ENCODE results near the gene PDE2A.

PDE2A gene

DNA sequence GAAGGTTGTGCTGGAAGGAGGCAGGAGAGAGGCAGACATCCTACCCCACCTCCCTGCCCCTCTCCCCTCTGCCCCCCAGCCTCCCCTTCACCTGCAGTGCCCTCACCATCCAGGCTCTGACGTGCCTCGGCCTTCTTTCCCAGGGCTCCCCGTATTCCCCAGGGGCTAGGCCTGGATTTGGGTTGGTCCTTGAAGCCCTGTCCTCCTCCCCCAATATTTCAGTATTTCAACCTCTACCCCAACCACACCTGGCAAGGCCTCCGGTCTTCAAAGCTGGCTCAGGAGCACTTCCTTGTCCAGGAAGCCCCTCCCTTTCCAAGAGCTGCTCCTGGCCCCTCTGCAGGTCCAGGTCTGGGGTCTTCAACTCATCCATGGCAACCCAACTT lies 8.6 kb upstream of the PDE2A start:
- no peak for DNase-seq (ENCODE audit: low spot score)

DNA sequence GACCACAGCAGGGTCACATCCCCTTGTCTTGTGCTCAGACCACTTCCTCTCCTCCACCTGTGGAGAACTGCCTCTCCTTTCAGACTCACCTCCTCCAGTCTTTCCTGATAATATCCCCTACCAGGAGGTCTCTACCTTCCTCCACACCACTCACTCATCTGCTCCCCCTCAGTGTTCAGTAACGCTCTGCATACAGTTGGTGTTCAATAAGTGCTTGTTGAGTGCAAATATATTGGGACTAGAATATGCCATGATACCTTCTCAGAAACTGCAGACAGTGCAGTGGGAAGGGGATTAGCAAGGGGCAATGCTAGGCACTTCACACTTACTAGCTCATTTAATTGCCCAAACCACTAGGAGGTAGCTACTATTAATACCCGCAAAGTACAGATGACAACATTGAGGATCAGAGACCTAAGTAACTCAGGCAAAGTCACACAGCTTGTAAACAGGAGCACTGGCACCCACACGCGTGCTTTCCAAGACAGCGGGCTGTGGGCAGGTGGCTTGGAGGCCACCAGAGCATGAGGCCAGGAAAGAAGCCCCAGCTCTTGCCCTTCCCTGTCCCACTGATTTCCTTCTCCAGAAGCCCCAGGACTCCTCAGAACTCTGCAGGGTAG lies 8.1 kb upstream of the PDE2A start:
- DNase-seq (ENCODE audit: low spot score), result no peak

DNA sequence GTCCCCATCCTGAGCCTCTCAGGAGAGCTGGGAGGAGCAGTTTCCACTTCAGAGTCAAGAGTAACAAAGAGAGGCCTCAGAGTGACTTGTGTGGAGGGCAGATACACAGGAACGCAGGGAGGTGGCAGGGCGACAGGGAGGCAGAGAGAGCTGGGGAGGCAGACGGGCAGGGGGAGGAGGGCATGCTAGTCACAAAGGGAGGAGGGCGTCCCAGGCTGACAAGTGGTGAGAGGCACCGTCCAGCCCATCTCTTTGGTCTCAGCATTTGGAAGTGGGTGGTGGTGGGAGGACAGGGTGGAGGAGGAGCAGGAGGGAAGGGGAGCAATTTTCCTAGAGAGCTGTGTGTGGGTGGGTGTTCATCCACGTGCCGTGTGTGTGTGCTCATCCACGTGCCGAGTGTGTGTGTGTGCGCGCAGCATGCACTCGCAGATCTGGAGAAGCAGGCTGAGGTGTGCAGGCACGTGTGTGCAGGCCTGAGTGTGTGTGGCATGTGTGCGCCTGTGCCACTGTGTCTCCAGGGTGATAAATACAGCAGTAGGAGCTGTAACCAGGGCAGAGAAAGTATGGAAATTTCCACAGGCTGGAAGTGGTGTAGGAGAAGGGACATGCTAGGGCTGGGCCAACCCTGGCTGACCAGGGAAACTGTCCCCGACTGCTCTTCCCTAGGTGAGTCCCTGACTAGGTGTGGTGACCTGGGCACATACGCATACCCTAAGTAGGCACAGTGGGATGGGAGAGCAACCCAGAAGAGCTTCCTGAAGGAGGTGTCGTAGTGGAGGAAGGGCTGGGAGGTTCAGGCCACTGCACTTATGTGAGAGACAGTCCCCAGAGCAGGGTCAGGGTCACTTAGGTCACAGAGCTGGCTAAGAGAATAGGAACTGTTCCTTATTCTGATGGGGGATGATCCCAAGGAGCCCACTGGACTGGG lies 7.3 kb upstream of the PDE2A start:
- DNase-seq (ENCODE audit: low spot score), result no peak

DNA sequence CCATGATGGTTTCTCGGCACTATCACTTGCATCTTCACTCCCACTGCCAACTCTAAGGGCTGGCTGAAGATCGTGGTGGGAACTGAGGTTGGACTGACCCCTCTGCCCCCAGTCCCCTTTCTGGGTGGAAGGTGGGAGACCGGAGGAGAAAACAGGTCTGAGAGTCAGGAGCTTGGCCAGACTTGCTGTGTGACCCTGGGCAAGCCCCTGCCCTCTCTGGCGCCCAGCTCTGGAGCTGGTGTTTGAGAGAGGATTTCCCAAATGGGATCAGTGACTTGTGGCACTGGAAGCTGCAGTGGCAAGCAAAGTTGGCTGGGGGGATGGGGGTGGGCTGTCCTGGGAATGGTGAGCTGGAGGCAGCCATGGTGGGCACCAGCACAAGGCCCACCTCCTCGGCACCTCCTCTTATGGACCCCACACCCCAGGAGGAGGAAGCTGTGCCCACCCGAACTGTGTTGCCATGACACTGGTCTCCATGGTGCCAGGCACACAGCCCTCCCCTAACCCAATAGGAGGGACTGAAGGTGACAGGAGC lies 6.5 kb upstream of the PDE2A start:
- DNase-seq (ENCODE audit: low spot score), result no peak

DNA sequence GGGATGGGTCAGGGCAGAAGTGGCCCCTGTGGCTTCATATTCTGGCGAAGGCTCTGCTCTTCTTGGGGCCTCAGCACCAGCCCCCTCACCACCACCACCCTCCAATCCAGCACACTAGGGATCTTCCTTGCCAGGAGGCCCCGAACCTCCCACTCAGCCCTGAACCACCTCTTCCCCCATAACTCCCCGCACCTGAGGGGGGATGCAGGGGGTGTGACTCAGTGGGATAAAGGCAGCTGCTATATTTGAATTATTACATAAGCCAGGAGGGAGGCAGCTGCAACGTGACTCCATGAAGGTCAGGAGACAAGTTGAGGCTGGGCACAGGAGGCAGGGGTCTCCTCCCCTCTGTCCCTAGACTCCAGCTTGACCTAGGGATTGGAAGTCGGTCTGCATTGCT lies 5.6 kb upstream of the PDE2A start:
- no peak for DNase-seq (ENCODE audit: low spot score)

DNA sequence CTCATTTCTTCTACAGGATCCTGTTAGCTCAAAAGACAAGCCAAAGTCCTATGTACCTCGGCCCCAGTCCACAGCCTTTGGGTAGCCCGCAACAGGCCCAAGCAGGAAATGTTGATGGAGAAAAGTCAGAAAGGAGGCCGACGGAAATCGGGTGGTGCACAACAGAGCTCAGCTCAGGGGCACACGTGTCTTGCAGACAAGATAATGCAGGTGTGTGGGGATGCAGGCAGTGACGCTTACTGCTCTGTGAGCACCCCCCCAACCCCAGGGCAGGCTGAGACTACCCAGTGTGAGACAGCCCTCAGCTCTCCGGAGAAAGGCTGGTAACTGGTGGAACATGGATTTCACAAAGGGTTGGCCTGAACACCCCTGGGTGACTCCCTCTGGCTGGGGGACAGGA lies 4.3 kb upstream of the PDE2A start:
- no peak for DNase-seq (ENCODE audit: low spot score)

DNA sequence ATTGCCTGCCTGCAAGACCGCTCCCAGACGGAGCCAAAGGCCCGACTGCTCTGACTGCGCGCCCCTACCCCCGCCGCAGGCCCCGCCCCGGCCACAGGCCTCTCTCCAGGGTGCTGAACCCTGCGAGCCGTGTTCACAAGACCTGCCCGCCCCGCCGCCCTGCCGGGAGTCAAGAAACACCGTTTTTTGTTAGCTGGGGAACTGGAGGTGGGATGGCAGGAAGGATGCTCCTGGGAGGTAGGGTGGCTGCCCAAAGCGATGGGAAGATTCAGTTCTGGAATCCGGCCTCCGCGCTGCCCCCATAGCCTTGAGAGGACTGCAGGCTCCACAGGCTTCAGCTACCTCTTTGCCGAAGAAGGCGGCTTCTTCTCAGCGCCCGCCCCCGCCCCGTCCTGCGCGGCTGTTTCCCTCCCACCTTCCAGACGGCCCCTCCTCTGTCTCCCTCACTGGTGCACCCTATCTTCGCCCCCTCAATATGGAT lies 2.7 kb upstream of the PDE2A start:
- DNase-seq (ENCODE audit: low spot score), result peak; percentile 73

DNA sequence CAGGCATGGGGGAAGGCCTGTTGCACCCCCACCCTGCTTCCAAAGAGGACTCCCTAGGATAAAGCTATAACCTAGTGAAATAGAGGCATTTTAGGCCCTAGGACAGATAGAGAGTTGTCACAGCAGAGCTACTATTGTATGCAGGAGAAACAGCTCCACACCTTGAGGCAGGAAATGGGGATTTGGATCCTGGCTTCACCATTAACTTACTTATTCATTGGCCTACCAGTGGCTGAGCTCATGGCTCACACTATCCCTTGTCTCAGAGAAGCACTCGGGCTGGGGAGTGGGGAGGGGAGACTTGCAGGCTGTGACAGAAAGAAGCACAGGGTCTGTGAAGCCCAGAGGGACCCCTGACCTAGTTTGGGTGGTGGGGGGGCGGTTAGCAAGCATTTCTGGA lies 999 bp upstream of the PDE2A start:
- DNase-seq (ENCODE audit: low spot score), result no peak

DNA sequence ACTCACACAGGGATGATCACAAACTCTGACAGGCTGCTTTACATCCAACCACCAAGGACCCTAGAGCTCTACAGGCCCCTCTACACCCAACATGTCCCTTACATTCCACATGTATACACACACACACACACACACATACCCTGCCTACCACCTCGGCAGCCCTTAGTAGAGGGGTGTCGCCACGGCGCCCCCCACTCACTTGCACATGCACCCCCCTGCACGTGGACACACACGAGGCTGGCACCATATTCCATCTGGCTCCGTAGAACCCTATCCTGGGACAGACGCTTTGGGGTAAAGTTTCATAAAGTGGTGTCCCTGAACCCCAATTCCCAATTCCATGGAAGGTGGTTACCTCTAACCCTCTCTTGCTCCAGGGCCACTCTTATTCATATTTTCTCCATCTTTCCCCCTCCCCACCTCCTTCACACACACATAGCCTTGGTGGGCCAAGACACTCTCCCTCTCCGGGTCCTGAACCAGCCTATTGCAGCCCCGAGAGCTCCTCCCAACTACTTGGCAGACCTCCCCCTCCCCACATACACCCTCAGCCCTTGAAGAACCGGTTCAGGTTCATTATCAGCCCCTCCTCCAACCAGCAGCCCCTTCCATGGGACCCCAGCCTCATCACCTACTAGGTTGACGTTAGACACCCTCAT lies 809 bp downstream of the PDE2A start:
- DNase-seq (ENCODE audit: low spot score), result no peak

DNA sequence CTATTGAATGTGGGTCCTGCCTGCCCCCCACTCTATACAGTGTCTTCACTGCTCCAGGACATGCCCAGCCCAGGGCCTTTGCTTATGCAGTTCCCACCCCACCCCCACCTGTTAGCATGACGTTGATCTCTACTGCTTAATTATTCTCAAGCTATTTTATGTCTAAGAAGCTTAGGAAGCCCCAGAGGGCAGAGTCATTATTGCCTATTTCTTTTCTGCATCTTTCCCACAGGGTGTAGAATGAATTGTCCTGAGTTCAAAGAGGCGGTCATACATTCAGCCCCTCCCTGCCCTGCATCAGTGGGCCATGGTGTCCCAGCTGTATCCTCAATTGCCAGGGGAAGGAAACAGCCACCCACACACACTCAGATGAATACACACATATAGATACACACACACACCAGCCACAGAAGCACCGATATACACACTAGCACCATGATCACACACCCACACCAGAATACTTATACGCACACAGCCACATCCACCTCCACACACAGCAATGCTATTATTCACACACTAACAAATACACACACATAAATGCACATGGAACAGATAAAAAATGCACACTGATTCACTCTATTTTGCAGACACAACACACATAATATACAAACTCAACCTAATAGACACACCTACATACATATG lies 1.5 kb downstream of the PDE2A start:
- DNase-seq (ENCODE audit: low spot score), result no peak

DNA sequence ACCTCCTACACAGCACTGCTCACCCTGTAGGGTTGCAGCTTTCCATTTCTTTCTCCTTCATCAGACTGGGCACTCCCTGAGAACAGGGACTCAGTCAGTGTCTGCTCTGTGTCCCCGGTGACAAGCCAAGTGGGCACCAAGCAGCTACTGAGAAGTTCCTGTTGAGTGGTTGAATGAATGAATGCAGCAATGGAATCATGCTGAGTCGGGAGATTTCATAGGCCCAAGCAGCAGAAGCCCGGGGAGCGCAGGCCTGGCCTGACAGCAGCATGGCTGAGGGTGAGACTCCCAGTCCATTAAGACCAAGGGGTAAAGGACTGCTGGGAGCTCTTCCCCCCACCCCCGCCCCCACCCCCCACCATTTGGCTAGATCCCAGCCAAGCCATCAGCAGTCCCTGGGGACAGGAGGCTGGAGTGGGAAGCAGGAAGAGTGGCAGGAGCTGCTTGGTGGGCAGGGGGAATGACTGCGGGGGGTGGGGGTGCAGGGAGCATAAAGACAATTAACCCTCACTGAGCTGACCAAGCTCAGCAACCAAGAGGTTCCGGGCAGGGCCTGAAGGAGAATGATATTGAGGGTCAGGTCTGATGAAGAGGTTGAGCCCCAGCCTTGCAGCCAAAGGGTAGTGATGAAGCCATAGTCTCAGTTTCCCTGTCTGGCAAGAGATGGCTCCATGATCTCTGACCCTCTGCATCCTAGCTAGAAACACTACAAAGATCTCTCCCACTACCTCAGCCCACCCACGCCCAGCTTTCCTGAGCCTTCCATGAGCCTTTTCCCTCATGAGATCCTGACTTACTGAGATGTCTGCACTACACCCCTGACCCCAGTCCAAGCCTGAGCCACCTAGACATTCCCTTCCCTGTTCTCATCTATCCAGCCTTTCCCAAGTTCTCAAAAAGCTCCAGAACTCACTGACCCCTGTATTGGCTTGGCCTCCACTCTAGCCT lies 2.8 kb downstream of the PDE2A start:
- no peak for DNase-seq (ENCODE audit: low spot score)

DNA sequence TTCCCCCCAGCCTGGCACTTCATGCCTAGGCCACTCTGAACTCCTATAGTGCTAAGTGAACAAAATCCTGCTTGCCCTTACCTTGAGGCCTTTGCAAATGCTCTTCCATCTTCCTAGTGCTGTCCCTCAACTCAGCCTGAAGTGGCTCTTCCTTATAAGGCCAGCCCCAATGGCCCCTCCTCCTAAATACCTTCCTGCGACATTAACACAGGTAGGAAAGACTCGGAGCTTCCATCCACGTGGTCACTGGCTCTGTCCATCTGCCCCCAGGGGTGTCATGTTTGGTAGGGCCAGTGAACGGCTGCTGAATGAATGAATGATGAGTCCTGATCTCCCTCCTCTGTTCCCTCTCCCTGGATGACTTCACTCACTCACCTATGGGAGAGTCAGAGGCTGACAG lies 4.2 kb downstream of the PDE2A start:
- no peak for DNase-seq (ENCODE audit: low spot score)

DNA sequence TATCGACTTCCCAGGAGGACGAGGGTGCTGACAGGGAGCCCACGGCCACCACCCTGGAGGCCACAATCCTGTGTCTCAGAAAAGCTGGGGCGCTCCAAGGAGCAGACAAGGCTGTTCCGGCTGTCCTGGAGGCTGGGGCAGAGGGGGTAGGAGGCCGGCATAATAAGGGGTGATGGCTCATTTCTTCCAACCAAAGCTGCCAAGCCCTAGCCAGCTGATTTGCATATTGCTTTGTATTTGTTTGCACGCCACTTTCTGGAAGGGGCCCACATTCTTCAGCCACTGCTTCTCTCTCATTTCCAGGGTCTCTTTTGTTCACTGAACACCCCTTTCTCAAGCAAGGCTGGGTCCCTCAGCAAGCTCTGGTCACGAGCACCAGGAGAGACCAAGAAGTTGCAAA lies 4.7 kb downstream of the PDE2A start:
- DNase-seq (ENCODE audit: low spot score), result no peak

DNA sequence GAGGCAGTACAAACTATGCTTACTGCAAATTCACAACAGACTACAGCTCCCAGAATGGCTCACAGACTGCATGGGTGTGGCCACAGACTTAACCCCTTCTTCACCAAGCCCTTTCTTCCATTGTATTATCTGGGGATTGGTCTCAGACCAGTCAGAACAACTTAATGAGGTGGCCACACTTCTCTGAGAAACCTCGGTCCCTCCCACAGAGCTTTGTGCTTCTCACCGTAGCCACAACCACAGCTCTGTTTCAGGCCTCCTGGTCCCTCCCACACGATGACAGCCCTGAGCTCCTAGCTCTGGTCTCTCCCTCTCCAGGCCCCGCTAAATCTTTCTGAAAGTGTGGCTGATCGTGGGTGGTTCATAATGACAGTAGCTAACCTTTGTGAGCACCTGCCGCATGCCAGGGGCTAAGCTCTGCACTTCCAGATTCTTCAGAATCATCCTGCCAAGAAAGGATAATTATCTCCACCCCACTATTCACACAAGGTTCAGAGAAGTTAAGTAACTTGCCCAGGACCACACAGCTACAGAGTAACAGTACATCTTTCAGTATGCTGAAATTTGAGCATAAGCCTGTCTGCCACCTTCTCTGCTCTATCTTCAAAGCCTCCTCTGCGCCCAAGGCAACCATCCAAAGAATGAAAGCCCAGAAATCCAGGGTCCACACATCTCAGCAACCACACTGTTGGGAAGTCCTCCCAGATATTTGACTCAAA lies 5.4 kb downstream of the PDE2A start:
- no peak for DNase-seq (ENCODE audit: low spot score)

DNA sequence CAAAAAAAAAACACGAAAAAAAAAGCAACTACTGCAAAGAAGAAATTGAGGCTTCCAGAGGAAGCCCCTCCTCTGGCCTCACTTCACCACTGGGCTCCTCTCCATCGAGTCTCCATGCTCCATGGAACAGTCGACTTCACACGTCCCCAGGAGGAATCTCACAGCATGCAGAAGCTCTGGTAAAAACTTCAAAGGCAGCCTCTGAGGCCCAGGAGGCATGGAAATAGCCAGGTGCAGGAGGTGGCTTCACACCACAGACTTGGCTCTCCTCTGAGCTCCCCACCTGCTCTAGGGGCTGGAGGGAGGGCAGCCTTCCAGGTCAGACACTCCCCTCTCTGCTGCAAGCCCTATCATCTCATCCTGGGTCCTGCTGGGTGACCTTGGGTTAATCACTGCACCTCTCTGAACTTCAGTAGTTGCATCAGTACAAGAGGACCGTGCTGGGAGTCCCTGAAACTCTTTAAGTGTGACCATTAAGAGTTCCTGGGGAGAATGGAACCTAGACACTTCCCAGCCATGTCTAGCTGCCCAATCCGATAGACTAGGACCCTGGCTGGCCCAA lies 8.2 kb downstream of the PDE2A start:
- no peak for DNase-seq (ENCODE audit: low spot score)

DNA sequence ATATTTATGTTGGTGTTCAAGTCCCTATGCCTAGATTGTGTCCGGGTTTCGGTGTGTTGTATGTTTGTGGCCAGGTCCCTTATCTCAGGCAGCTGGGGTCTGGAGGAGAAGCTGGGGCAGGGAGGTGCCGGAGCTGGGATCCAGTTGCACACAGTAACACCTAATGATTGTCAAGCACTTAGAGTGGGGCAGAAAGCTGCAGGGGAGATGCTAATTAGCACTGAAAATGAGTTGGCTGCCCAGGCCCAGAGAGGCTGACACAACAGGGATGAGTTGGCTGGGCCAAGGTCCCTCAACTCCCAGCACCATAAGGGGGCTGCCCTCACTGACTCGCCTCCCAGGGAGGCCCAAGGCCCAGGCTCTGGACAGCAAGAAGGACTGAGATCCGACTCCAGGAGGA lies 12.2 kb downstream of the PDE2A start:
- DNase-seq (ENCODE audit: low spot score), result no peak

DNA sequence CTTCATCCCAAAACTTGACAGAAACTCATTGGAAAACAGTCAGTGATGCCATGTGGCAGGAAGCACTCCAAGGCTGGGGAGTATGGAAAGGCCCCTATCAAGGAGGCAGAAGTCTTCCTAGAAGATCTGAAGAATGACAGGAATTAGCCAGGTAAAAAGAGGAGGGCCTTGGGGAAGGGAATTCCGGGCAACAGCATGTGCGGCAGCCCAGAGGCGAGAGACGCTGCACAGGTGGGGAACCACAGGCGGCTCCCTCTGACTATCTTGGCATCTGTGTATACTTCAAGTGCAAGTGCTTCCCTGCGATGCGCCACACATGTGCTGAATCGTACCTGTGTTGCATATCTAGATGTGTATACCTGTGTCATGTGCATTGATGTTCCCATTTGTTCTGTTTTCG lies 12.7 kb downstream of the PDE2A start:
- no peak for DNase-seq (ENCODE audit: low spot score)

DNA sequence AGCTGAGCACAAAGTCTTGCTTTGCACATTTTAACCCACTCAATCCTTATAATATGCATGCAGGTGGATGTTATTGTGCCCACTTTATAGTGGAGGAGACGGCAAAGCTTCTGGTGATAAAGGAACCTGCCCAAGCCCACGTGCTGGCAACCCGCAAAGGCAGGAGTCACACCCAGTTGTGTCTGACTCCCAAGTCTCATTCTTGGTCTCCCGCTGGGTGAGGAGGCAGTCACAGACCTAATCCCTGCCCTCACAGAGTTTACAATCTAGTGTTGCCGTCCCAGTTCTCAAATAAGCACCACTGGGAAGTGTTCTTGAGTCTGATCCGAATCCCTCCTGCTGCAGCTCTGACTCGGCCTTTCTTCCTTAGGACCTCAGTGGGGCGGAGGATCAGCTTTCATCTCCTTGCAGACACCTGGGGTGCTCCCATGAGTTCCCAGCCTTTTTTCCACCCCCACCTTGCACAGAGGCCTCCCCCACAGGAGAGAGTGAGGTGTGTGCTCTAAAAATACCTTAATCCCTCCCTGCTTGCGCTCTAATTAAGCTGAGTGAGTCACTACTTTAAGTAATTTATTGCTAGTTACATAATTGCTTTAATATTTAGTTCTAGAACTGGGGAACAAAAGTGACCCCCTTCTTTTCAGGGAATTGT lies 15.1 kb downstream of the PDE2A start:
- no peak for DNase-seq (ENCODE audit: low spot score)

DNA sequence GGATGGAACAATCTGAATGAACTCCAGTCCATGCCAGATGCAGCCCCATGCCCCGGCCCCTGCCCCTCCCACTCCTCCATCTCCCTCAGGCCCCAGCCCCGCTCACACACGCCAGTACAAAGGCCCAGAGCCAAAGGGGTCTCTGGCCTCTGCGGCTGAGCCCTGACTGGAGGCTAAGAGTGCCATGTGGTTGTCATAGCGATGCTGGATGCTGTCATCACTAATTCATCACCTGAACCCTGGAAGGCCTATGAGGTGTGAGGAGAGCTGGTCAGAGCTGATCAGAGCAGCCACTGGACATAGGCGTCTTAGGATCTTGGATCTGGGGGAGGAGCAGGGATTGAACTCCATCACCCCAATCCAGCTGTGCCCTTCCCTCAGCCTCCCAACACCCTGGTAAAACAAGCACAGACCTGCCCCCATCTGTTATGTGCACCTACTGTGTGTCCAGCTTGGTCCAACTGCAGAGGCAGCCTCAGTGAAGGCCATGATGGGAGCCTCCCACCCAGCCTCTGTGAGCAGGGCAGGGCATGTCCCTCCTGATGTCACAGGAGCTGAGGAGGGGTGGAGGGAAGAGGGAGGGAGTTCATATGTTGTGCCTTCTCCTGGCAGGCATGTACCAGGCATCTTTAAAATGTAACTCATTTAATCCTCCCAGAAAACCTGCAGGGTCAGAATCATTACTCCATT lies 16.7 kb downstream of the PDE2A start:
- no peak for DNase-seq (ENCODE audit: low spot score)
